ENCODE data around the gene TNFRSF11A.

The TNFRSF11A gene

GRCh38 chr18:62420151-62420512, 95.0 kb downstream of the TNFRSF11A start:
- Histone ChIP-seq H3K79me2 (ENCODE audit: control insufficient read depth, insufficient read depth, low read length, unreplicated experiment) (no peaks in the 10 kb centered on the region), H3K4me1 (ENCODE audit: control insufficient read depth, insufficient read depth, low read length, unreplicated experiment) (no peaks in the 10 kb centered on the region), H3K36me3 (ENCODE audit: insufficient read depth, low read length) (no peaks in the 10 kb centered on the region), H3K4me3 (ENCODE audit: low read depth, low read length) (no peak overlapping the region), H3K27ac (ENCODE audit: low read depth, low read length) (peak overlapping the region; percentile 17), H3K27me3 (ENCODE audit: insufficient read depth, low read length) (peaks cover 10% of the 10 kb centered on the region), H2AFZ (ENCODE audit: low read length, unreplicated experiment) (no peak overlapping the region)

- H3K79me2 ChIP-seq (ENCODE audit: control insufficient read depth, insufficient read depth, low read length, unreplicated experiment), result no peaks in the 10 kb centered on the region
- peak overlapping the region; percentile 17 for H3K27ac ChIP-seq (ENCODE audit: low read depth, low read length)
- H3K4me1 ChIP-seq (ENCODE audit: control insufficient read depth, insufficient read depth, low read length, unreplicated experiment), result no peaks in the 10 kb centered on the region
- H3K27me3 ChIP-seq (ENCODE audit: insufficient read depth, low read length), result peaks cover 5% of the 10 kb centered on the region
- H3K4me3 ChIP-seq (ENCODE audit: low read depth, low read length), result no peak overlapping the region
- no peaks in the 10 kb centered on the region for H3K36me3 ChIP-seq (ENCODE audit: insufficient read depth, low read length)
- H2AFZ ChIP-seq (ENCODE audit: low read length, unreplicated experiment), result no peak overlapping the region
These were observed 95.6 kb downstream of the TNFRSF11A start for GRCh38 chr18:62420513-62421209.

GRCh38 chr18:62425465-62426190, 100.5 kb downstream of the TNFRSF11A start:
- Histone ChIP-seq H3K79me2 (ENCODE audit: control insufficient read depth, insufficient read depth, low read length, unreplicated experiment) (no peaks in the 10 kb centered on the region), H2AFZ (ENCODE audit: low read length, unreplicated experiment) (peak overlapping the region; percentile 81), H3K27ac (ENCODE audit: low read depth, low read length) (peak overlapping the region; percentile 62)

GRCh38 chr18:62426191-62426488, 101.0 kb downstream of the TNFRSF11A start:
- Histone ChIP-seq H3K4me1 (ENCODE audit: control insufficient read depth, insufficient read depth, low read length, unreplicated experiment) (peaks cover 6% of the 10 kb centered on the region), H3K27me3 (ENCODE audit: insufficient read depth, low read length) (no peaks in the 10 kb centered on the region), H3K36me3 (ENCODE audit: insufficient read depth, low read length) (no peaks in the 10 kb centered on the region), H3K79me2 (ENCODE audit: control insufficient read depth, insufficient read depth, low read length, unreplicated experiment) (no peaks in the 10 kb centered on the region), H3K27ac (ENCODE audit: low read depth, low read length) (no peak overlapping the region), H2AFZ (ENCODE audit: low read length, unreplicated experiment) (no peak overlapping the region), H3K4me3 (ENCODE audit: low read depth, low read length) (no peak overlapping the region)

More at GRCh38 chr18:62425465-62426190, 100.5 kb downstream of the TNFRSF11A start:
- Histone ChIP-seq H3K36me3 (ENCODE audit: insufficient read depth, low read length) (no peaks in the 10 kb centered on the region), H3K4me3 (ENCODE audit: low read depth, low read length) (peak overlapping the region; percentile 70), H3K4me1 (ENCODE audit: control insufficient read depth, insufficient read depth, low read length, unreplicated experiment) (peaks cover 6% of the 10 kb centered on the region), H3K27me3 (ENCODE audit: insufficient read depth, low read length) (no peaks in the 10 kb centered on the region)

GRCh38 chr18:62432176-62432575, 107.1 kb downstream of the TNFRSF11A start:
- H3K79me2 ChIP-seq (ENCODE audit: control insufficient read depth, insufficient read depth, low read length, unreplicated experiment), result no peaks in the 10 kb centered on the region
- peaks cover 16% of the 10 kb centered on the region for H3K4me1 ChIP-seq (ENCODE audit: control insufficient read depth, insufficient read depth, low read length, unreplicated experiment)
- H3K36me3 ChIP-seq (ENCODE audit: insufficient read depth, low read length), result no peaks in the 10 kb centered on the region
- no peak overlapping the region for H3K27ac ChIP-seq (ENCODE audit: low read depth, low read length)
- H2AFZ ChIP-seq (ENCODE audit: low read length, unreplicated experiment), result no peak overlapping the region
- no peaks in the 10 kb centered on the region for H3K27me3 ChIP-seq (ENCODE audit: insufficient read depth, low read length)
- H3K4me3 ChIP-seq (ENCODE audit: low read depth, low read length), result no peak overlapping the region

GRCh38 chr18:62434798-62435197, 109.7 kb downstream of the TNFRSF11A start:
- Histone ChIP-seq H3K27me3 (ENCODE audit: insufficient read depth, low read length) (no peaks in the 10 kb centered on the region), H3K4me1 (ENCODE audit: control insufficient read depth, insufficient read depth, low read length, unreplicated experiment) (peaks cover 33% of the 10 kb centered on the region), H3K36me3 (ENCODE audit: insufficient read depth, low read length) (no peaks in the 10 kb centered on the region), H3K79me2 (ENCODE audit: control insufficient read depth, insufficient read depth, low read length, unreplicated experiment) (no peaks in the 10 kb centered on the region), H3K4me3 (ENCODE audit: low read depth, low read length) (no peak overlapping the region), H2AFZ (ENCODE audit: low read length, unreplicated experiment) (no peak overlapping the region), H3K27ac (ENCODE audit: low read depth, low read length) (no peak overlapping the region)

- Histone ChIP-seq H3K36me3 (ENCODE audit: insufficient read depth, low read length) (no peaks in the 10 kb centered on the region), H3K27me3 (ENCODE audit: insufficient read depth, low read length) (no peaks in the 10 kb centered on the region), H3K79me2 (ENCODE audit: control insufficient read depth, insufficient read depth, low read length, unreplicated experiment) (no peaks in the 10 kb centered on the region), H2AFZ (ENCODE audit: low read length, unreplicated experiment) (no peak overlapping the region), H3K4me1 (ENCODE audit: control insufficient read depth, insufficient read depth, low read length, unreplicated experiment) (peaks cover 33% of the 10 kb centered on the region), H3K27ac (ENCODE audit: low read depth, low read length) (no peak overlapping the region), H3K4me3 (ENCODE audit: low read depth, low read length) (no peak overlapping the region)
These were observed 110.4 kb downstream of the TNFRSF11A start for GRCh38 chr18:62435435-62436031.

- Histone ChIP-seq H3K4me1 (ENCODE audit: control insufficient read depth, insufficient read depth, low read length, unreplicated experiment) (peaks cover 33% of the 10 kb centered on the region), H3K27me3 (ENCODE audit: insufficient read depth, low read length) (no peaks in the 10 kb centered on the region), H3K79me2 (ENCODE audit: control insufficient read depth, insufficient read depth, low read length, unreplicated experiment) (no peaks in the 10 kb centered on the region), H3K27ac (ENCODE audit: low read depth, low read length) (peak overlapping the region; percentile 2; the same call in 1 of the 2 replicates), H3K36me3 (ENCODE audit: insufficient read depth, low read length) (no peaks in the 10 kb centered on the region), H3K4me3 (ENCODE audit: low read depth, low read length) (no peak overlapping the region), H2AFZ (ENCODE audit: low read length, unreplicated experiment) (no peak overlapping the region)
These were observed 111.6 kb downstream of the TNFRSF11A start for GRCh38 chr18:62436636-62437234.

GRCh38 chr18:62437235-62438017, 112.3 kb downstream of the TNFRSF11A start:
- no peaks in the 10 kb centered on the region for H3K79me2 ChIP-seq (ENCODE audit: control insufficient read depth, insufficient read depth, low read length, unreplicated experiment)
- peak overlapping the region; percentile 48 for H3K4me3 ChIP-seq (ENCODE audit: low read depth, low read length)
- peaks cover 33% of the 10 kb centered on the region for H3K4me1 ChIP-seq (ENCODE audit: control insufficient read depth, insufficient read depth, low read length, unreplicated experiment)
- peak overlapping the region; percentile 78 for H3K27ac ChIP-seq (ENCODE audit: low read depth, low read length)
- H3K27me3 ChIP-seq (ENCODE audit: insufficient read depth, low read length), result no peaks in the 10 kb centered on the region
- peak overlapping the region; percentile 57 for H2AFZ ChIP-seq (ENCODE audit: low read length, unreplicated experiment)
- no peaks in the 10 kb centered on the region for H3K36me3 ChIP-seq (ENCODE audit: insufficient read depth, low read length)

GRCh38 chr18:62438018-62438329, 112.9 kb downstream of the TNFRSF11A start:
- peaks cover 33% of the 10 kb centered on the region for H3K4me1 ChIP-seq (ENCODE audit: control insufficient read depth, insufficient read depth, low read length, unreplicated experiment)
- H3K27ac ChIP-seq (ENCODE audit: low read depth, low read length), result peak overlapping the region; percentile 78
- no peaks in the 10 kb centered on the region for H3K27me3 ChIP-seq (ENCODE audit: insufficient read depth, low read length)
- no peaks in the 10 kb centered on the region for H3K36me3 ChIP-seq (ENCODE audit: insufficient read depth, low read length)
- peak overlapping the region; percentile 48; the same call in 1 of the 2 replicates for H3K4me3 ChIP-seq (ENCODE audit: low read depth, low read length)
- no peaks in the 10 kb centered on the region for H3K79me2 ChIP-seq (ENCODE audit: control insufficient read depth, insufficient read depth, low read length, unreplicated experiment)
- peak overlapping the region; percentile 57 for H2AFZ ChIP-seq (ENCODE audit: low read length, unreplicated experiment)

Data from ACC112 (cell line).